H1 (cell line): ENCODE results near the gene TRIM50. TPM values are rescaled to one million over a fixed set of nuclear protein-coding genes. Genes with fewer than 3 reads are reported as not detected.

Experiments used
- RAD21 ChIP-seq, 2 experiments: IDR thresholded peaks in 1 of 2; conservative IDR thresholded peaks in 1 of 2; 2 replicates each; pipeline ENCODE4 v1.6.1; 2011; ENCODE audit warnings: low read depth in 2 of 2, low read length in 2 of 2, improper control_type of control experiment in 1 of 2, inconsistent platforms in 1 of 2, mild to moderate bottlenecking in 1 of 2, moderate library complexity in 1 of 2
- SIN3A ChIP-seq, 2 experiments: IDR thresholded peaks in 1 of 2; conservative IDR thresholded peaks in 1 of 2; 2 replicates each; pipeline ENCODE4 v1.6.1; 2011 to 2012; ENCODE audit warnings: low read length in 2 of 2, improper control_type of control experiment in 1 of 2, low read depth in 1 of 2, mild to moderate bottlenecking in 1 of 2
- polyA plus RNA-seq, 7 experiments: library from polyadenylated mRNA; depleted of rRNA in 3 of 7; stranded (reverse) in 5 of 7; unstranded in 2 of 7; fragments of >200 nt in 5 of 7; fragments of 200-250 nt in 2 of 7; gene quantifications; 1 replicate in 5 of 7; 2 replicates in 1 of 7; 4 replicates in 1 of 7; pipeline versions ENCODE4 v1.2.1 to v1.2.3, GENCODE V29; 2011 to 2013; ENCODE audit warnings: missing spikeins in 2 of 7, mixed read lengths in 2 of 7
- total RNA-seq: library from RNA; stranded (reverse); fragmentation: NEBNext Ultra II Directional; extraction: Animal tissue kit (Norgen Biotek cat#: 25700); gene quantifications from 2 replicates; pipeline ENCODE4 v1.2.1, GENCODE V29; 2021

The TRIM50 gene
- total and polyA plus RNA-seq, 2 of the 8 experiments (the other 6 are each of a cell fraction or from before 2014, with no cell fraction given): 0.12 TPM; not detected in 1

DNA sequence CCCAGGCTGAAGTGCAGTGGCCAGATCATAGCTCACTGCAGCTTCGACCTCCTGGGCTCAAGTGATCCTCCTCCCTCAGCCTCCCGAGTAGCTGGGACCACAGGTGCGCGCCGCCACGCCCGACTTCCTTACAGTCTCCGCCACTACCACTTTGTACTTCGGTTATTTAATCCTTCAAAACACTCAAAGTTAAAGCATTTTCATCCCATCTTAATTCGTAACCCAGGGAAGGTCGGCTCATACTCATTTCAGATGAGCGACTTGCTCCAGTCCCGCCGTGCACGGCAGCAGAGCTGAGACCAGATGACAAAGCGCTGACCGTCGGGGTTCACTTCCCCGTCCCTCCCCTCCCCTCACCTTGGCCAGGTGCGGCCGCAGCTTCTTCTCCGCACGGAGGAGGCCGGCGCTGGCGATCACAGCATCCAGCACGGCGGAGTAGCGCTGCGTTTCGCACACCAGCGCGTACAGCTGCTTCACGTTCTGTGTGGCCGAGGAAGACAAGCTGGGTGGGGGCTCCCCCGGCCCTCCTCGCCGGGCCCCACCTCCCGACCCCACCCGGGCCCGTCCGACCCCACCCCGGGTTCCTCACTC lies 19.7 kb downstream of the TRIM50 start (continued):
- TF ChIP-seq RAD21 (IDR thresholded peaks at IDR 0.05 in 1 of 2, conservative IDR thresholded peaks at IDR 0.05 in 1 of 2; ENCODE audit: low read depth in 2 of 2, low read length in 2 of 2) (no peak), SIN3A (conservative IDR thresholded peaks at IDR 0.05 in 1 of 2, IDR thresholded peaks at IDR 0.05 in 1 of 2; ENCODE audit: low read depth in 1 of 2, low read length in 2 of 2) (no peak)
